ENCODE results near the gene TOX3.

TOX3 gene

GRCh38 chr16:52437277-52437670 is 109.7 kb downstream of the TOX3 start:
- no CpG with 5 or more reads among the region's 4 CpGs for WGBS (ENCODE audit: extremely low coverage, insufficient coverage, insufficient read length)
- Histone ChIP-seq H4K91ac (ENCODE audit: low read depth, low read length) (no peak overlapping the region), H3K14ac (ENCODE audit: low read length) (no peak overlapping the region), H2BK5ac (ENCODE audit: low read depth, low read length, poor library complexity) (no peak overlapping the region), H3K4me1 (ENCODE audit: control insufficient read depth in 1 of 2, insufficient read depth in 2 of 2, low read length in 2 of 2) (no peaks in the 10 kb centered on the region), H3K27me3 (ENCODE audit: insufficient read depth, low read length) (no peaks in the 10 kb centered on the region), H3K9me3 (ENCODE audit: insufficient read depth, low read depth, low read length) (no peaks in the 10 kb centered on the region), H3K9ac (ENCODE audit: low read length) (no peak overlapping the region), H3K18ac (ENCODE audit: low read length) (no peak overlapping the region), H3K79me1 (ENCODE audit: low read length) (no peaks in the 10 kb centered on the region), H2BK120ac (ENCODE audit: insufficient read depth, low read length, poor library complexity) (no peak overlapping the region), H2AK5ac (ENCODE audit: low read length) (no peak overlapping the region), H2BK12ac (ENCODE audit: low read length) (no peak overlapping the region), H4K12ac (ENCODE audit: low read depth, low read length) (no peak overlapping the region), H3K79me2 (ENCODE audit: control insufficient read depth, insufficient read depth, low read length, poor library complexity) (no peaks in the 10 kb centered on the region), H3K27ac (ENCODE audit: low read depth, low read length) (no peak overlapping the region), H3K4ac (ENCODE audit: low read depth, low read length) (no peak overlapping the region), H3K4me3 (ENCODE audit: low read depth, low read length) (no peak overlapping the region), H3K23ac (ENCODE audit: low read length) (no peak overlapping the region), H2AFZ (ENCODE audit: insufficient read depth, low read length, poor library complexity) (no peak overlapping the region), H3K4me2 (ENCODE audit: low read length) (no peak overlapping the region), H4K8ac (ENCODE audit: low read depth, low read length) (no peak overlapping the region), H3K36me3 (ENCODE audit: control insufficient read depth in 1 of 2, insufficient read depth in 2 of 2, low read length in 2 of 2) (no peaks in the 10 kb centered on the region)
- DNase-seq, result no peak

GRCh38 chr16:52436339-52437276 is 110.3 kb downstream of the TOX3 start:
- no peak overlapping the region for H4K8ac ChIP-seq (ENCODE audit: low read depth, low read length)
- no peak overlapping the region for H3K4me3 ChIP-seq (ENCODE audit: low read depth, low read length)
- H3K79me2 ChIP-seq (ENCODE audit: control insufficient read depth, insufficient read depth, low read length, poor library complexity), result no peaks in the 10 kb centered on the region
- H2BK120ac ChIP-seq (ENCODE audit: insufficient read depth, low read length, poor library complexity), result no peak overlapping the region
- no peak overlapping the region for H3K4ac ChIP-seq (ENCODE audit: low read depth, low read length)
- no peak overlapping the region for H2AFZ ChIP-seq (ENCODE audit: insufficient read depth, low read length, poor library complexity)
- no peak overlapping the region for H3K18ac ChIP-seq (ENCODE audit: low read length)
- H4K91ac ChIP-seq (ENCODE audit: low read depth, low read length), result no peak overlapping the region
- H3K4me2 ChIP-seq (ENCODE audit: low read length), result no peak overlapping the region
- H3K27ac ChIP-seq (ENCODE audit: low read depth, low read length), result no peak overlapping the region
- H3K79me1 ChIP-seq (ENCODE audit: low read length), result no peaks in the 10 kb centered on the region
- no CpG with 5 or more reads among the region's 2 CpGs for WGBS (ENCODE audit: extremely low coverage, insufficient coverage, insufficient read length)
- no peak overlapping the region for H4K12ac ChIP-seq (ENCODE audit: low read depth, low read length)
- no peak for DNase-seq
- H3K9me3 ChIP-seq (ENCODE audit: insufficient read depth, low read depth, low read length), result no peaks in the 10 kb centered on the region
- no peak overlapping the region for H2BK5ac ChIP-seq (ENCODE audit: low read depth, low read length, poor library complexity)
- no peak overlapping the region for H3K23ac ChIP-seq (ENCODE audit: low read length)
- H3K36me3 ChIP-seq (ENCODE audit: control insufficient read depth in 1 of 2, insufficient read depth in 2 of 2, low read length in 2 of 2), result no peaks in the 10 kb centered on the region
- H3K9ac ChIP-seq (ENCODE audit: low read length), result no peak overlapping the region
- no peak overlapping the region for H3K14ac ChIP-seq (ENCODE audit: low read length)
- no peaks in the 10 kb centered on the region for H3K4me1 ChIP-seq (ENCODE audit: control insufficient read depth in 1 of 2, insufficient read depth in 2 of 2, low read length in 2 of 2)
- no peak overlapping the region for H2BK12ac ChIP-seq (ENCODE audit: low read length)
- H3K27me3 ChIP-seq (ENCODE audit: insufficient read depth, low read length), result no peaks in the 10 kb centered on the region
- H2AK5ac ChIP-seq (ENCODE audit: low read length), result no peak overlapping the region

- Histone ChIP-seq H2AFZ (ENCODE audit: insufficient read depth, low read length, poor library complexity) (no peak overlapping the region), H3K4me3 (ENCODE audit: low read depth, low read length) (no peak overlapping the region), H3K9ac (ENCODE audit: low read length) (no peak overlapping the region), H4K12ac (ENCODE audit: low read depth, low read length) (no peak overlapping the region), H3K36me3 (ENCODE audit: control insufficient read depth in 1 of 2, insufficient read depth in 2 of 2, low read length in 2 of 2) (no peaks in the 10 kb centered on the region), H3K27me3 (ENCODE audit: insufficient read depth, low read length) (no peaks in the 10 kb centered on the region), H3K27ac (ENCODE audit: low read depth, low read length) (no peak overlapping the region), H3K9me3 (ENCODE audit: insufficient read depth, low read depth, low read length) (no peaks in the 10 kb centered on the region), H2AK5ac (ENCODE audit: low read length) (no peak overlapping the region), H4K8ac (ENCODE audit: low read depth, low read length) (no peak overlapping the region), H3K14ac (ENCODE audit: low read length) (no peak overlapping the region), H3K79me2 (ENCODE audit: control insufficient read depth, insufficient read depth, low read length, poor library complexity) (no peaks in the 10 kb centered on the region), H3K23ac (ENCODE audit: low read length) (no peak overlapping the region), H3K4ac (ENCODE audit: low read depth, low read length) (no peak overlapping the region), H3K4me2 (ENCODE audit: low read length) (no peak overlapping the region), H4K91ac (ENCODE audit: low read depth, low read length) (no peak overlapping the region), H3K18ac (ENCODE audit: low read length) (no peak overlapping the region), H2BK12ac (ENCODE audit: low read length) (no peak overlapping the region), H2BK5ac (ENCODE audit: low read depth, low read length, poor library complexity) (no peak overlapping the region), H3K4me1 (ENCODE audit: control insufficient read depth in 1 of 2, insufficient read depth in 2 of 2, low read length in 2 of 2) (no peaks in the 10 kb centered on the region), H3K79me1 (ENCODE audit: low read length) (no peaks in the 10 kb centered on the region), H2BK120ac (ENCODE audit: insufficient read depth, low read length, poor library complexity) (no peak overlapping the region)
- WGBS (ENCODE audit: extremely low coverage, insufficient coverage, insufficient read length), result no CpG with 5 or more reads among the region's 1 CpG
- no peak for DNase-seq
These were observed 112.7 kb downstream of the TOX3 start for GRCh38 chr16:52434224-52434623.

GRCh38 chr16:52433643-52434042 is 113.3 kb downstream of the TOX3 start:
- WGBS (ENCODE audit: extremely low coverage, insufficient coverage, insufficient read length), result no CpG with 5 or more reads among the region's 2 CpGs
- H3K36me3 ChIP-seq (ENCODE audit: control insufficient read depth in 1 of 2, insufficient read depth in 2 of 2, low read length in 2 of 2), result no peaks in the 10 kb centered on the region
- no peak overlapping the region for H3K9ac ChIP-seq (ENCODE audit: low read length)
- DNase-seq, result no peak
- H2BK5ac ChIP-seq (ENCODE audit: low read depth, low read length, poor library complexity), result no peak overlapping the region
- no peak overlapping the region for H3K14ac ChIP-seq (ENCODE audit: low read length)
- no peak overlapping the region for H2BK120ac ChIP-seq (ENCODE audit: insufficient read depth, low read length, poor library complexity)
- H4K91ac ChIP-seq (ENCODE audit: low read depth, low read length), result no peak overlapping the region
- no peak overlapping the region for H3K4me3 ChIP-seq (ENCODE audit: low read depth, low read length)
- no peaks in the 10 kb centered on the region for H3K79me1 ChIP-seq (ENCODE audit: low read length)
- no peak overlapping the region for H3K4ac ChIP-seq (ENCODE audit: low read depth, low read length)
- H4K12ac ChIP-seq (ENCODE audit: low read depth, low read length), result no peak overlapping the region
- H3K23ac ChIP-seq (ENCODE audit: low read length), result no peak overlapping the region
- no peak overlapping the region for H2AFZ ChIP-seq (ENCODE audit: insufficient read depth, low read length, poor library complexity)
- H3K27ac ChIP-seq (ENCODE audit: low read depth, low read length), result no peak overlapping the region
- no peak overlapping the region for H2BK12ac ChIP-seq (ENCODE audit: low read length)
- H3K9me3 ChIP-seq (ENCODE audit: insufficient read depth, low read depth, low read length), result no peaks in the 10 kb centered on the region
- no peak overlapping the region for H4K8ac ChIP-seq (ENCODE audit: low read depth, low read length)
- no peaks in the 10 kb centered on the region for H3K27me3 ChIP-seq (ENCODE audit: insufficient read depth, low read length)
- H3K4me2 ChIP-seq (ENCODE audit: low read length), result no peak overlapping the region
- H2AK5ac ChIP-seq (ENCODE audit: low read length), result no peak overlapping the region
- no peak overlapping the region for H3K18ac ChIP-seq (ENCODE audit: low read length)
- H3K79me2 ChIP-seq (ENCODE audit: control insufficient read depth, insufficient read depth, low read length, poor library complexity), result no peaks in the 10 kb centered on the region
- H3K4me1 ChIP-seq (ENCODE audit: control insufficient read depth in 1 of 2, insufficient read depth in 2 of 2, low read length in 2 of 2), result no peaks in the 10 kb centered on the region
